Erythroblast (primary cell): Measurements from ENCODE around the gene PSKH1.

Source experiments
- GATA1 ChIP-seq: IDR thresholded peaks from 2 replicates; pipeline ENCODE4 v1.6.1; 2011; ENCODE audit warnings: low read depth, mild to moderate bottlenecking, control low read depth, low read length, moderate library complexity
- POLR2A ChIP-seq: IDR thresholded peaks from 2 replicates; pipeline ENCODE4 v1.6.1; 2011; ENCODE audit warnings: mild to moderate bottlenecking, low read length

- no peak for TF ChIP-seq POLR2A
- no peak for TF ChIP-seq GATA1
Measured at GRCh38 chr16:67880584-67880983, 12.5 kb upstream of the PSKH1 start.
